HepG2 (cell line): ENCODE data around the gene NSF. TPM values are rescaled to one million over a fixed set of nuclear protein-coding genes. Genes with fewer than 3 reads are reported as not detected.

Experiments used
- ATAC-seq: fragments of 200-7000 bp; cut with Tn5 transposase; 3 replicates; pipeline ENCODE4 v1.9.1; 2020; ENCODE audit warnings: mild to moderate bottlenecking, moderate library complexity
- BruUV-seq: library from RNA; stranded (reverse); fragments of 400-500 nt; replicated peaks from 2 replicates; lab custom pipeline; 2021; lab: Mats Ljungman, UMichigan
- CTCF ChIA-PET: fragments of 300-600 bp; formaldehyde crosslinking; extraction: SDS; loops from one replicate; lab custom pipeline; 2021; ENCODE audit warnings: low total read pairs, inconsistent platforms, low intra/inter-chr PET ratio; lab: Yijun Ruan, JAX
- POLR2A ChIA-PET: fragments of 350-600 bp; sonication (Branson Sonifier 250); formaldehyde crosslinking; loops from one replicate; lab custom pipeline; 2020; ENCODE audit warnings: antibody characterized with exemption, inconsistent platforms; lab: Yijun Ruan, JAX
- DNase-seq: peaks from one replicate; pipeline ENCODE4 v3.0.0-alpha.2; 2015; ENCODE audit warnings: low spot score
- FAIRE-seq: peaks from 3 replicates; lab custom pipeline; 2011; peaks lifted over from hg19 to GRCh38; lab: Jason Lieb, UNC
- H2AFZ ChIP-seq: one replicate; pipeline ENCODE4 v1.6.1; 2011; ENCODE audit warnings: low read length, inconsistent platforms
- H3K27ac ChIP-seq: fragments of 300-600 bp; 3 replicates; pipeline ENCODE4 v1.8.0; 2011; ENCODE audit warnings: mixed run types, mild to moderate bottlenecking, mixed read lengths, low read length, inconsistent platforms; ENCODE audit not compliant: insufficient read depth; ENCODE audit errors: extremely low read length
- H3K27me3 ChIP-seq, 2 experiments: fragments of 200-600 bp in 1 of 2; 2 replicates in 1 of 2; 3 replicates in 1 of 2; pipeline versions ENCODE4 v1.6.0 to v1.8.0; 2011; ENCODE audit warnings: low read length in 2 of 2, mild to moderate bottlenecking in 2 of 2, moderate library complexity in 2 of 2, inconsistent platforms in 1 of 2; ENCODE audit not compliant: insufficient read depth in 2 of 2, control insufficient read depth in 1 of 2
- H3K36me3 ChIP-seq, 2 experiments: fragments of 200-600 bp in 1 of 2; replicated peaks in 1 of 2; 2 replicates in 1 of 2; 3 replicates in 1 of 2; pipeline versions ENCODE4 v1.5.1 to v1.8.0; 2011; ENCODE audit warnings: low read length in 2 of 2, inconsistent platforms in 1 of 2; ENCODE audit not compliant: insufficient read depth in 2 of 2, control insufficient read depth in 1 of 2
- H3K4me1 ChIP-seq: 2 replicates; pipeline ENCODE4 v1.5.1; 2012; ENCODE audit warnings: low read length, inconsistent platforms; ENCODE audit not compliant: insufficient read depth
- H3K4me2 ChIP-seq: 2 replicates; pipeline ENCODE4 v1.6.0; 2011; ENCODE audit warnings: low read depth, low read length, inconsistent platforms
- H3K4me3 ChIP-seq, 3 experiments: fragments of 200-600 bp in 1 of 3; sonication (generic), shearing (Covaris generic) in 1 of 3; replicated peaks in 1 of 3; 2 replicates each; pipeline ENCODE4 v1.5.1; 2011 to 2016; ENCODE audit warnings: low read length in 3 of 3, inconsistent platforms in 2 of 3, low read depth in 2 of 3, mild to moderate bottlenecking in 2 of 3, control low read depth in 1 of 3, mixed read lengths in 1 of 3; ENCODE audit not compliant: insufficient read depth in 1 of 3
- H3K79me2 ChIP-seq: one replicate; pipeline ENCODE4 v1.6.1; 2011; ENCODE audit warnings: low read length, inconsistent platforms; ENCODE audit not compliant: insufficient read depth
- H3K9ac ChIP-seq: 2 replicates; pipeline ENCODE4 v1.6.0; 2011; ENCODE audit warnings: mild to moderate bottlenecking, low read depth, low read length, inconsistent platforms; ENCODE audit not compliant: insufficient read depth
- H3K9me3 ChIP-seq: 2 replicates; pipeline ENCODE4 v1.5.1; 2012; ENCODE audit warnings: mild to moderate bottlenecking, low read length
- H4K20me1 ChIP-seq: 2 replicates; pipeline ENCODE4 v1.6.0; 2011; ENCODE audit warnings: inconsistent platforms, mild to moderate bottlenecking, low read length, moderate library complexity; ENCODE audit not compliant: insufficient read depth
- CCAR2 ChIP-seq: fragments of 200-400 bp; formaldehyde crosslinking; optimal IDR thresholded peaks from 2 replicates; pipeline ENCODE3; 2018; ENCODE audit warnings: low read depth, mild to moderate bottlenecking, low read length, moderate library complexity
- FOXM1 ChIP-seq: sonication (generic); formaldehyde crosslinking; IDR thresholded peaks from 2 replicates; pipeline ENCODE4 v1.5.0; 2020; ENCODE audit warnings: missing genetic modification reagents
- MIER3 ChIP-seq: IDR thresholded peaks from 2 replicates; pipeline ENCODE4 v1.6.1; 2016; ENCODE audit warnings: missing compliant biosample characterization, borderline replicate concordance
- NFE2 ChIP-seq: sonication (generic); formaldehyde crosslinking; IDR thresholded peaks from 2 replicates; pipeline ENCODE4 v1.4.0; 2020; ENCODE audit warnings: missing genetic modification reagents
- POLR2AphosphoS5 ChIP-seq: IDR thresholded peaks from 2 replicates; pipeline ENCODE4 v1.6.1; 2012; ENCODE audit warnings: low read depth, low read length
- SOX5 ChIP-seq: IDR thresholded peaks from 2 replicates; pipeline ENCODE4 v1.6.1; 2016; ENCODE audit warnings: borderline replicate concordance
- SRY ChIP-seq: sonication (generic); formaldehyde crosslinking; IDR thresholded peaks from 2 replicates; pipeline ENCODE4 v1.8.0; 2022; ENCODE audit warnings: mild to moderate bottlenecking, missing genetic modification reagents
- TBX2 ChIP-seq: sonication (generic); formaldehyde crosslinking; IDR thresholded peaks from 2 replicates; pipeline ENCODE4 v1.5.0; 2020; ENCODE audit warnings: missing genetic modification reagents, mild to moderate bottlenecking, borderline replicate concordance
- ZFY ChIP-seq: sonication (generic); formaldehyde crosslinking; IDR thresholded peaks from 2 replicates; pipeline ENCODE4 v1.4.0; 2020; ENCODE audit warnings: missing genetic modification reagents
- ZNF205 ChIP-seq: IDR thresholded peaks from 2 replicates; pipeline ENCODE4 v1.6.1; 2018; ENCODE audit warnings: missing biosample characterization, missing genetic modification reagents
- ZNF782 ChIP-seq: sonication (generic); formaldehyde crosslinking; IDR thresholded peaks from 2 replicates; pipeline ENCODE4 v1.4.0; 2020; ENCODE audit warnings: missing genetic modification reagents, mild to moderate bottlenecking, borderline replicate concordance
- WGBS: methylation state at CpG from one replicate; pipeline ENCODE4 v1.1.6; 2017; ENCODE audit warnings: low lambda C conversion rate; 5-methylcytosine and 5-hydroxymethylcytosine counted together
- in situ Hi-C: cut with HindIII; loops from 2 replicates; pipeline ENCODE4 v1.10.0; 2017; ENCODE audit warnings: low pct_unique_long_range_greater_than_20kb; ENCODE audit not compliant: extremely low pct_ligation_motif_present
- intact Hi-C: fragments of 100-400 bp; cut with micrococcal nuclease; formaldehyde crosslinking; loops from one replicate; pipeline ENCODE4 v1.10.0; 2022; ENCODE audit not compliant: unreplicated experiment
- polyA plus RNA-seq, 8 experiments: library from polyadenylated mRNA; depleted of rRNA in 3 of 8; stranded (reverse) in 7 of 8; unstranded in 1 of 8; fragments of >200 nt; fragmentation: Illumina TruSeq in 4 of 8; extraction: Trizol in 4 of 8; gene quantifications; 2 replicates each; pipeline versions ENCODE4 v1.2.1 to v1.2.3, GENCODE V29; 2011 to 2016; ENCODE audit warnings: low read depth in 4 of 8, missing spikeins in 1 of 8, mixed read lengths in 1 of 8; ENCODE audit not compliant: insufficient read depth in 1 of 8
- total RNA-seq, 5 experiments: library from RNA; depleted of rRNA; stranded (reverse); fragments of >200 nt; fragmentation: Illumina TruSeq; extraction: Trizol; gene quantifications; 2 replicates each; pipeline ENCODE4 v1.2.3, GENCODE V29; 2016; ENCODE audit warnings: low read depth in 1 of 5
- TF ChIP-seq, protein P1 (sequence below): sonication (generic); formaldehyde crosslinking; IDR thresholded peaks from 2 replicates; pipeline ENCODE4 v1.4.0; 2020; ENCODE audit warnings: missing genetic modification reagents, low read depth, mild to moderate bottlenecking, borderline replicate concordance
- TF ChIP-seq, protein P2 (sequence below): sonication (generic); formaldehyde crosslinking; IDR thresholded peaks from 2 replicates; pipeline ENCODE4 v1.4.0; 2020; ENCODE audit warnings: mild to moderate bottlenecking, missing genetic modification reagents
- TF ChIP-seq, protein P3 (sequence below): sonication (generic); formaldehyde crosslinking; IDR thresholded peaks from 2 replicates; pipeline ENCODE4 v1.5.0; 2020; ENCODE audit warnings: mild to moderate bottlenecking, missing genetic modification reagents
- TF ChIP-seq, protein P4 (sequence below): sonication (generic); formaldehyde crosslinking; IDR thresholded peaks from 2 replicates; pipeline ENCODE4 v1.8.0; 2022; ENCODE audit warnings: mild to moderate bottlenecking, missing genetic modification reagents; ENCODE audit not compliant: insufficient replicate concordance
- TF ChIP-seq, protein P5 (sequence below): IDR thresholded peaks from 2 replicates; pipeline ENCODE4 v1.6.1; 2012; ENCODE audit warnings: low read length, improper control_type of control experiment

The NSF gene
- total and polyA plus RNA-seq, 2 of the 13 experiments (the other 11 are each of a cell fraction or from before 2014, with no cell fraction given) = 21.9 to 37.8 TPM

DNA sequence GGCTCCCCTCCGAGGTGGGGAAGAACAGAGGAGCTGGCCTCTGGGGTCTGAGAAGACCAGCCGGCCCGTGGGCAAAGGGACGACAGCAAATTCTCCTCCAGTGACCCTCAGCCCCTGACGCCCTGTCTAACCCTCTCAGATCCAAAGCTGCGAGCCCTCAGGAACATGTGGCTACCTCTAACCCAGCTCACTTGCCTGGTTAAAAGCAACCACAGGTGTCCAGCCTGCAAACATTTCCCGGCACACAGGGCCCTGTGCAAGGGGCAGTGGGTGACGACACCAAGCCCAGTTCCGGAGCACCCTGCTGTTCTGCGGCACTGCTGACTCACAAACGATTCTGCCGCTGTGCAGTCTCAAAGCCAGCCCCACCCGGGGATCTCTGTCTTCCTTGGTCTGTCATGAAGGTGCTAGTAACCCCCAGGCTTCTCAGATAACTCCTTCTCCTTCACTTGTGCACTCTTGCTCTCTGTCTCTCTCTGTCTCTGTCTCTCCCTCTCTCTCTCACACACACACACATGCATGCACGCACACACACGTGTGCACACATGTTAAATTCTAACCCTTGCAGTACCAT is 205.0 kb downstream of the NSF start:
- Histone ChIP-seq H4K20me1 (no peaks in the 10 kb centered on the region), H3K27me3 (peaks cover 7 to 63% of the 10 kb centered on the region in 2 experiments), H3K36me3 (no peaks in the 10 kb centered on the region), H3K9ac (peak overlapping the region; percentile 47; the same call in 1 of the 2 replicates), H2AFZ (peak overlapping the region; percentile 74), H3K27ac (no peak overlapping the region), H3K9me3 (no peaks in the 10 kb centered on the region), H3K4me2 (peak overlapping the region; percentile 95), H3K4me1 (peaks cover 19% of the 10 kb centered on the region), H3K79me2 (no peaks in the 10 kb centered on the region), H3K4me3 (peak overlapping the region; percentile 24 to 74 (median 37); a peak in 5 of 6 replicates)
- DNase-seq (peak; percentile 54), FAIRE-seq (no peak), ATAC-seq (peak; percentile 93)
- in situ Hi-C loops = no loop called here
- WGBS = 4% methylated on average over 12 of the region's 15 CpGs
- ChIA-PET CTCF (no interaction called here), POLR2A (no interaction called here)
- BruUV-seq = no TSS peak
- intact Hi-C loops = no loop called here
- TF ChIP-seq, protein P1, sequence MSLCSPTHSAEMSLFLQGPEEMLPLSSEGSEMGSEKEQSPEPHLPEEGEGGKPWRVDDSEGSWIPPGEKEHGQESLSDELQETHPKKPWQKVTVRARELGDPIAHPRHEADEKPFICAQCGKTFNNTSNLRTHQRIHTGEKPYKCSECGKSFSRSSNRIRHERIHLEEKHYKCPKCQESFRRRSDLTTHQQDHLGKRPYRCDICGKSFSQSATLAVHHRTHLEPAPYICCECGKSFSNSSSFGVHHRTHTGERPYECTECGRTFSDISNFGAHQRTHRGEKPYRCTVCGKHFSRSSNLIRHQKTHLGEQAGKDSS (CRISPR knock-in tag) = no peak
- peak; percentile 73; the same call in 1 of the 2 replicates for TF ChIP-seq TBX2 (CRISPR knock-in tag)
- TF ChIP-seq, protein P2, sequence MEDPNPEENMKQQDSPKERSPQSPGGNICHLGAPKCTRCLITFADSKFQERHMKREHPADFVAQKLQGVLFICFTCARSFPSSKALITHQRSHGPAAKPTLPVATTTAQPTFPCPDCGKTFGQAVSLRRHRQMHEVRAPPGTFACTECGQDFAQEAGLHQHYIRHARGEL (CRISPR knock-in tag) = no peak
- TF ChIP-seq SOX5 (CRISPR knock-in tag) = peak; percentile 30; the same call in 1 of the 2 replicates
- TF ChIP-seq ZNF782 (CRISPR knock-in tag) = no peak; the same call in 1 of the 2 replicates
- TF ChIP-seq, protein P3, sequence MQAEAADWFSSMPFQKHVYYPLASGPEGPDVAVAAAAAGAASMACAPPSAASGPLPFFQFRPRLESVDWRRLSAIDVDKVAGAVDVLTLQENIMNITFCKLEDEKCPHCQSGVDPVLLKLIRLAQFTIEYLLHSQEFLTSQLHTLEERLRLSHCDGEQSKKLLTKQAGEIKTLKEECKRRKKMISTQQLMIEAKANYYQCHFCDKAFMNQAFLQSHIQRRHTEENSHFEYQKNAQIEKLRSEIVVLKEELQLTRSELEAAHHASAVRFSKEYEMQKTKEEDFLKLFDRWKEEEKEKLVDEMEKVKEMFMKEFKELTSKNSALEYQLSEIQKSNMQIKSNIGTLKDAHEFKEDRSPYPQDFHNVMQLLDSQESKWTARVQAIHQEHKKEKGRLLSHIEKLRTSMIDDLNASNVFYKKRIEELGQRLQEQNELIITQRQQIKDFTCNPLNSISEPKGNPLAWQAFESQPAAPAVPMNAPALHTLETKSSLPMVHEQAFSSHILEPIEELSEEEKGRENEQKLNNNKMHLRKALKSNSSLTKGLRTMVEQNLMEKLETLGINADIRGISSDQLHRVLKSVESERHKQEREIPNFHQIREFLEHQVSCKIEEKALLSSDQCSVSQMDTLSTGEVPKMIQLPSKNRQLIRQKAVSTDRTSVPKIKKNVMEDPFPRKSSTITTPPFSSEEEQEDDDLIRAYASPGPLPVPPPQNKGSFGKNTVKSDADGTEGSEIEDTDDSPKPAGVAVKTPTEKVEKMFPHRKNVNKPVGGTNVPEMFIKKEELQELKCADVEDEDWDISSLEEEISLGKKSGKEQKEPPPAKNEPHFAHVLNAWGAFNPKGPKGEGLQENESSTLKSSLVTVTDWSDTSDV (CRISPR knock-in tag) = no peak
- TF ChIP-seq ZFY (CRISPR knock-in tag) = no peak; the same call in 1 of the 2 replicates
- TF ChIP-seq NFE2 (CRISPR knock-in tag) = no peak
- TF ChIP-seq MIER3 (CRISPR knock-in tag) = no peak
- no peak for TF ChIP-seq SRY (CRISPR knock-in tag)
- TF ChIP-seq, protein P4, sequence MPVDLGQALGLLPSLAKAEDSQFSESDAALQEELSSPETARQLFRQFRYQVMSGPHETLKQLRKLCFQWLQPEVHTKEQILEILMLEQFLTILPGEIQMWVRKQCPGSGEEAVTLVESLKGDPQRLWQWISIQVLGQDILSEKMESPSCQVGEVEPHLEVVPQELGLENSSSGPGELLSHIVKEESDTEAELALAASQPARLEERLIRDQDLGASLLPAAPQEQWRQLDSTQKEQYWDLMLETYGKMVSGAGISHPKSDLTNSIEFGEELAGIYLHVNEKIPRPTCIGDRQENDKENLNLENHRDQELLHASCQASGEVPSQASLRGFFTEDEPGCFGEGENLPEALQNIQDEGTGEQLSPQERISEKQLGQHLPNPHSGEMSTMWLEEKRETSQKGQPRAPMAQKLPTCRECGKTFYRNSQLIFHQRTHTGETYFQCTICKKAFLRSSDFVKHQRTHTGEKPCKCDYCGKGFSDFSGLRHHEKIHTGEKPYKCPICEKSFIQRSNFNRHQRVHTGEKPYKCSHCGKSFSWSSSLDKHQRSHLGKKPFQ (CRISPR knock-in tag) = no peak
- no peak for TF ChIP-seq FOXM1
- TF ChIP-seq ZNF205 (CRISPR knock-in tag) = no peak
- no peak for TF ChIP-seq CCAR2
- TF ChIP-seq, protein P5, sequence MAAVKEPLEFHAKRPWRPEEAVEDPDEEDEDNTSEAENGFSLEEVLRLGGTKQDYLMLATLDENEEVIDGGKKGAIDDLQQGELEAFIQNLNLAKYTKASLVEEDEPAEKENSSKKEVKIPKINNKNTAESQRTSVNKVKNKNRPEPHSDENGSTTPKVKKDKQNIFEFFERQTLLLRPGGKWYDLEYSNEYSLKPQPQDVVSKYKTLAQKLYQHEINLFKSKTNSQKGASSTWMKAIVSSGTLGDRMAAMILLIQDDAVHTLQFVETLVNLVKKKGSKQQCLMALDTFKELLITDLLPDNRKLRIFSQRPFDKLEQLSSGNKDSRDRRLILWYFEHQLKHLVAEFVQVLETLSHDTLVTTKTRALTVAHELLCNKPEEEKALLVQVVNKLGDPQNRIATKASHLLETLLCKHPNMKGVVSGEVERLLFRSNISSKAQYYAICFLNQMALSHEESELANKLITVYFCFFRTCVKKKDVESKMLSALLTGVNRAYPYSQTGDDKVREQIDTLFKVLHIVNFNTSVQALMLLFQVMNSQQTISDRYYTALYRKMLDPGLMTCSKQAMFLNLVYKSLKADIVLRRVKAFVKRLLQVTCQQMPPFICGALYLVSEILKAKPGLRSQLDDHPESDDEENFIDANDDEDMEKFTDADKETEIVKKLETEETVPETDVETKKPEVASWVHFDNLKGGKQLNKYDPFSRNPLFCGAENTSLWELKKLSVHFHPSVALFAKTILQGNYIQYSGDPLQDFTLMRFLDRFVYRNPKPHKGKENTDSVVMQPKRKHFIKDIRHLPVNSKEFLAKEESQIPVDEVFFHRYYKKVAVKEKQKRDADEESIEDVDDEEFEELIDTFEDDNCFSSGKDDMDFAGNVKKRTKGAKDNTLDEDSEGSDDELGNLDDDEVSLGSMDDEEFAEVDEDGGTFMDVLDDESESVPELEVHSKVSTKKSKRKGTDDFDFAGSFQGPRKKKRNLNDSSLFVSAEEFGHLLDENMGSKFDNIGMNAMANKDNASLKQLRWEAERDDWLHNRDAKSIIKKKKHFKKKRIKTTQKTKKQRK = no peak
- no peak for TF ChIP-seq POLR2AphosphoS5
